ENCODE results near the gene SETMAR. TPM values are rescaled to one million over a fixed set of nuclear protein-coding genes. Genes with fewer than 3 reads are reported as not detected.

SETMAR gene
- total and polyA plus RNA-seq, 2 of the 4 experiments (the other 2 are of a cell fraction), result 12.7 to 18.1 TPM

DNA sequence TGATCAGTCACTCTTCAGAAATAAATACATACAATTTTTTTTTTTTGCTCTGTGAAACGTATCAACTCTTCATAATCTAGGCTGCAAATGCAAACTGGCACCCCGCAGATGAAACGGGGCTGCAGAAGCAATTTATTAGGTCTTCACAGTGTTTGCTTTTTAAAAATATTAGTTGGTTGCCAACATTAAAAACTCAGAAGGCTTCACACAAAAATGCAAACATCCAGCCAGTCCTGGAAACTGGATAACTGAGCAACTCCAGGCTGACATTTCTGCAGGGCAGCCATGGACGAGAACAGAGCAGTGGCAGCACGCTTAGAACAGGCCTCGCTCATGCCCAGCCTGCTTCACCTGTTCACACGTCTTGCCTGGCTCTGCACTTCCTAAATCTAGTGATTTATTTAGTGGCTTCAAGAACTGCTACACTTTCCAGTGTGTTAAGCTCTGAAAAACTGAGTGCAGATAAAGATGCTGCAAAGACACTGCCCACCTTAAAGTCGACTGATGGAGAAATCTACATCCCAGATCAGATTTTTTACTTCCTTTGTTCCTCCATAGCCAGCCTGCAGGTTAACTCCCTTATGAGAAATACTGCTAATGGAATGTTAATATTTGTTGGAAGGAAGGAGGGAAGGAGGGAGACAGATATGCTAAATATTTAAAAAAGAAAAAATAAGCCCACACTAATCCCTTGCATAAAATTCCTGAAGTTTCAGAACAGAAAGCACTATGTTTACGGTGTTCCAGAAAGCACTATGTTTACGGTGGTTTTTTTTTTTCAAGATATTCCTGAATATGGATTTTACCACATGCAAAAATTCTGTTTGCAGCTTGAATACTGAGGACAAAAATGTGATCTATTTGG, 53.6 kb downstream of the SETMAR start:
- Histone ChIP-seq H2AK9ac (replicated peaks; ENCODE audit: low read depth, low read length, poor library complexity) (no peak overlapping the region), H4K8ac (ENCODE audit: low read depth in 2 of 2, low read length in 2 of 2) (no peak overlapping the region), H3K4me3 (ENCODE audit: insufficient read depth, low read depth, low read length) (no peak overlapping the region), H3K9me3 (ENCODE audit: control insufficient read depth, insufficient read depth, low read length) (no peaks in the 10 kb centered on the region), H4K20me1 (ENCODE audit: insufficient read depth, low read length) (no peaks in the 10 kb centered on the region), H3K4ac (ENCODE audit: low read depth, low read length) (no peak overlapping the region; the same call in 1 of the 2 replicates), H3K9me1 (ENCODE audit: insufficient read depth, low read length) (peaks cover 3% of the 10 kb centered on the region; the same call in 1 of the 2 replicates), H2AK5ac (ENCODE audit: low read depth, low read length) (no peak overlapping the region), H3K27me3 (ENCODE audit: control insufficient read depth, insufficient read depth, low read length) (no peaks in the 10 kb centered on the region), H2AFZ (replicated peaks; ENCODE audit: low read length, poor library complexity) (no peak overlapping the region), H3K18ac (ENCODE audit: low read depth, low read length) (no peak overlapping the region), H3K14ac (replicated peaks; ENCODE audit: low read depth, low read length) (no peak overlapping the region), H3K56ac (ENCODE audit: extremely low read depth, insufficient read depth, low read length) (no peak overlapping the region), H2BK120ac (ENCODE audit: low read depth, low read length) (no peak overlapping the region), H4K91ac (ENCODE audit: insufficient read depth, low read depth, low read length) (no peak overlapping the region), H3K23ac (ENCODE audit: low read depth, low read length) (no peak overlapping the region), H3K4me2 (ENCODE audit: low read depth, low read length) (no peak overlapping the region), H3K4me1 (ENCODE audit: control insufficient read depth, insufficient read depth, low read length) (peaks cover 3% of the 10 kb centered on the region; the same call in 1 of the 2 replicates), H3K79me1 (ENCODE audit: low read depth in 1 of 2, low read length in 2 of 2) (no peaks in the 10 kb centered on the region), H2BK5ac (ENCODE audit: low read depth, low read length, poor library complexity, severe bottlenecking) (no peak overlapping the region), H3K9ac (ENCODE audit: low read depth, low read length) (no peak overlapping the region), H3K27ac (ENCODE audit: insufficient read depth, low read length) (peak overlapping the region; percentile 2; the same call in 1 of the 2 replicates), H3K36me3 (ENCODE audit: control insufficient read depth, insufficient read depth, low read length) (no peaks in the 10 kb centered on the region; the same call in 1 of the 2 replicates), H4K5ac (ENCODE audit: low read depth, low read length) (no peak overlapping the region; the same call in 1 of the 2 replicates), H2BK20ac (ENCODE audit: low read depth, low read length) (no peak overlapping the region), H2BK15ac (ENCODE audit: low read depth, low read length) (no peak overlapping the region)
- WGBS, 2 experiments (ENCODE audit: extremely low coverage in 2 of 2, insufficient read length in 1 of 2), result no CpG with 5 or more reads among the region's 10 CpGs
- ChIA-PET CTCF (interaction anchor here (0.7 to 1.2 kb wide), 2 partner anchors 277 to 473 kb away, joined by 3 to 4 read pairs; no protein-coding TSS in a partner anchor), POLR2A (ENCODE audit: unreplicated experiment) (no interaction called here)
- dilution Hi-C loops (cut with HindIII; ENCODE audit: low sequenced_read_pairs, unreplicated experiment) (no loop called here), in situ Hi-C loops (cut with MboI; ENCODE audit: low sequenced_read_pairs) (loop anchor here (5.0 kb wide), 1 partner anchor 276 kb away; no protein-coding TSS in a partner anchor), intact Hi-C loops (cut with micrococcal nuclease) (loop anchor here (10.0 kb wide), 1 partner anchor 698 kb away; no protein-coding TSS in a partner anchor)
- no TSS peak for BruUV-seq (replicated peaks)
- DNase-seq (no peak), ATAC-seq (ENCODE audit: low read depth) (peak; percentile 21; the same call in 1 of the 2 replicates)
- TF ChIP-seq USF2 (IDR thresholded peaks at IDR 0.05; ENCODE audit: low read depth, low read length) (no peak), MXI1 (IDR thresholded peaks at IDR 0.05; ENCODE audit: borderline replicate concordance, low read depth, low read length) (no peak), SMC3 (IDR thresholded peaks at IDR 0.05; ENCODE audit: low read depth, low read length) (no peak), RFX5 (IDR thresholded peaks at IDR 0.05; ENCODE audit: low read depth, low read length) (no peak), MAFK (IDR thresholded peaks at IDR 0.05; ENCODE audit: low read depth, low read length) (no peak), RAD21 (IDR thresholded peaks at IDR 0.05; ENCODE audit: low read length) (no peak), POLR2A (IDR thresholded peaks at IDR 0.05; ENCODE audit: low read depth, low read length) (no peak), RCOR1 (IDR thresholded peaks at IDR 0.05; ENCODE audit: insufficient replicate concordance, low read length) (no peak), CHD1 (IDR thresholded peaks at IDR 0.05; ENCODE audit: low read depth, low read length) (no peak), NFE2L2 (IDR thresholded peaks at IDR 0.05; ENCODE audit: low read depth, low read length) (no peak), CEBPB (IDR thresholded peaks at IDR 0.05; ENCODE audit: low read depth, low read length) (no peak), CTCF (conservative IDR thresholded peaks at IDR 0.05; ENCODE audit: low read depth, low read length) (no peak), FOS (IDR thresholded peaks at IDR 0.05; ENCODE audit: low read depth, low read length) (no peak)
- TF ChIP-seq, protein P1, sequence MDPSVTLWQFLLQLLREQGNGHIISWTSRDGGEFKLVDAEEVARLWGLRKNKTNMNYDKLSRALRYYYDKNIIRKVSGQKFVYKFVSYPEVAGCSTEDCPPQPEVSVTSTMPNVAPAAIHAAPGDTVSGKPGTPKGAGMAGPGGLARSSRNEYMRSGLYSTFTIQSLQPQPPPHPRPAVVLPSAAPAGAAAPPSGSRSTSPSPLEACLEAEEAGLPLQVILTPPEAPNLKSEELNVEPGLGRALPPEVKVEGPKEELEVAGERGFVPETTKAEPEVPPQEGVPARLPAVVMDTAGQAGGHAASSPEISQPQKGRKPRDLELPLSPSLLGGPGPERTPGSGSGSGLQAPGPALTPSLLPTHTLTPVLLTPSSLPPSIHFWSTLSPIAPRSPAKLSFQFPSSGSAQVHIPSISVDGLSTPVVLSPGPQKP (IDR thresholded peaks at IDR 0.05; ENCODE audit: borderline replicate concordance, low read depth, low read length), result no peak

All from IMR-90 (cell line).